ENCODE measurements around the gene CCDC15.
A peak's percentile ranks its signal among the peaks of the same experiment; 100 is the strongest.

CCDC15 gene

DNA sequence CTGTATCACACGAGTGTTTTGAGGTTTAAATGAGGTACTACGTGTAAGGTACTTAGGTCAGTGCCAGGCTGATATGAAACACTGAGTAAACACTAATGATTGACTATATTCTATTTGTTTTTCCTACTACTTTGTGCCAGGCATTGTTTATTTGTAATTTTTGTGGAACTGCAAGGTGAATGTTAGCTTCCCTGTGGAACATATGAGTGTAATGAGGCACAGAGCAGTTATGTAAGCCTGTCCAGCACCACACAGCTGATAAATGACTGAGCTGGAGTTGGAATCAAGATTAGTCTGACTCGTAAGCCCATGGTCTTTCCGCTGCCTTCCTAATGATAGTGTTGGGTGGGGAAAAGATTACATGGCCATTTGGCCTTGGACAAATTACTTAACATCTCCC lies 115.0 kb downstream of the CCDC15 start:
- no peak for DNase-seq (ENCODE audit: low spot score)

GRCh38 chr11:125069796-125070195 lies 115.8 kb downstream of the CCDC15 start:
- no peak for DNase-seq (ENCODE audit: low spot score)

- peak; percentile 22 for DNase-seq (ENCODE audit: low spot score)
Measured at GRCh38 chr11:125070699-125071254, 116.8 kb downstream of the CCDC15 start.

DNA sequence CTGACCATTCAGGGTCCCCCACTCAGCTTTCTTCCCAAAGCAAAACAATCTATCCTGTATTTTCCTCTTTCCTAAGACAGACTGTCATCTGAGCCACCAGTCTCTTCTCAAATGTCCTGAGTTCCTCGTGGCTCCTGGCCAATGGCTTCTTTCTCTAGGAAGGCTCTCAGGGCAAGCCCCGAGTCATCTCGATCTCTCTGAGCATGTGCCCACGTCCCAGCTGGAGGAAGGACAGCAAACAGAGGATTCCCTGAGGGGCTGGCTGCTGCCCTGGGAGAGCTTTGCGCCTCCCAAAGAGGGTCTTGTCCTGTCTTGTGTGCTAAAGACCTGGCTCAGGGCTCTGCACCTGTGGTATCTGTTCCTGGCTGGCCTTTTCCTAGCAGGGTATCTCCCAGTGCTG lies 117.4 kb downstream of the CCDC15 start:
- no peak for DNase-seq (ENCODE audit: low spot score)

- no peak for DNase-seq (ENCODE audit: low spot score)
Measured at GRCh38 chr11:125071846-125072217, 117.8 kb downstream of the CCDC15 start.

- DNase-seq (ENCODE audit: low spot score), result no peak
Measured at GRCh38 chr11:125072218-125072960, 118.4 kb downstream of the CCDC15 start.

DNA sequence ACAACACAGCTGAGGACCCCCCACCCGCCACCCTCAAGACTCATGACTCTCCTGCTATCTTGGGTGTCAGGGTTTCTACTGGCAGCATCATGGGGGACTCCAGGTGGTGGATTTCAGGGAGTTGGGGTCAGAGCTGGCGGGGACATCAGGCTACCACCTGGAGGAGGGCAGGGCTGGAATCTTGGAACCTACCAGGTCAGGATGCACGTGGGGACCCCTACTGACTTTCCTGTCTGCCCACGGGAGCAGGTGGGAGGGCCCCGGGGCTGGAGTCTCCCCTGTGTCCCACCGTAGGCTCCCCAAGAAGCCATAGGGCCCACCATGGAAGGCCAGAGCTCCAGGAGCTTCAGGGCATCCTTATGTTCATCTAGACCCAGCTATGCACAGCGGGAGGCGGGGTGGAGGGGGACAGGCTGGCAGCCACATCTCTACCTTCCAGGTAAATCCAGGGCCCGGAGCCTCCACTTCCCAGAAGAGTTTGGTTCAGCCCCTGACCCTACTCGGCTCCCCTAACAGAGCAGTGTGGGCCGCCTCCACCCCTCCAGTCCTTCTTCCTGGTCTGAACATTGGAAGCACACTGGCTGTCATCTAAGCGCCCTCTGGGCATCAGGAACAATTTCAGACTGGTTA lies 119.1 kb downstream of the CCDC15 start:
- DNase-seq (ENCODE audit: low spot score), result no peak

GRCh38 chr11:125073616-125074483 lies 119.8 kb downstream of the CCDC15 start:
- no peak for DNase-seq (ENCODE audit: low spot score)

DNA sequence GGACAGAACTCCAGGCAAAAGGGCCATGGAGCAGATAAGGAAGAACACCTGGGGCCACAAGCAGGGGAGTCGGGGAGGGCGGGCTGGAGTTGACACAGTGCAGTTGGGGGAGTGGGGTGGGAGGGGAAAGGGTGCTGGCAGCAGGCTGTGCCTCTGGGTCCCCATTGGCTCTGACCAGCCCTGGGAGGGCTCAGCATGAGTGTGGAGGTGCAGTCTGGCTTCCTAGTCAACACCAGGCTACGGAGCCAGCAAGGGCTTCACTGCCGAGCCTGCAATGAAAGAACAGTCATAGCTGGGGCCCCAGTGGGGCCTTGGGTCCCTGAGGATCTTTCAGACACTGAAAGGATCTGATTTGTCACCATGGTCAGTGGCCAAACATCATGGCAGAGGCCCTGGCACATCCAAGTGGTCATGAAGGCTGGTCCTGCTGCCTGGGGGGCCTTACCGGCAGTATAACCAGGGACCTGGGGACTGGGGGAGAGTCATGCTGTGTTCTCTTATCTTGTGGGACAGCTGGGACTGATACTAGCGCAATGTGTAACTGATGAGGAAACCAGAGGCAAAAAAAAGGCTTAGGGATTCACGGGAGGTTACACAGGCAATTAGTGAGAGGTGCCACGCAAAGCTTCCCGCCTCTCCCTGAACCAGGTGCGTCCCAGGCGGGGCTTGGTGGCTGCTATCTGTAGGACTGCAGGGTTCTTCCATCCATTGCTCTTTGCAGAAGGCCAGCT lies 120.7 kb downstream of the CCDC15 start:
- DNase-seq (ENCODE audit: low spot score), result no peak

DNA sequence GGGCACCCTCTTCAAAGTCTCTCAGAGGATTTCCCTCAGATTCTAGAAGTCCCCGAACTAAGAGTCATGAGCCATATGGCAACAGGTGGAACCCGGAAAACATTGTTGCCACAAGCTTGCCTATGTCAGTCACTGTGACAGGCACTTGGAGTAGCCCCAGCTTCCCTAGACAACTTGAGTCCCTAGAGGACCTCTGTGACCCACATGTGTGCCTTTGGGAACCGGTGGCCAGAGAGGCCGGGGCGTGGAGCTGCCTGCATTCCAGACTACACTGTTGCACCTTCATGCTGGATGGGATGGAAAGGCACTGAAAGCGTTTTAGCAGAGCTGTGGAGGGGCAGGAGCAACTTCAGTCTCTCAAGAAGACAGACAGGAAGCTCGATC lies 121.2 kb downstream of the CCDC15 start:
- no peak for DNase-seq (ENCODE audit: low spot score)

DNA sequence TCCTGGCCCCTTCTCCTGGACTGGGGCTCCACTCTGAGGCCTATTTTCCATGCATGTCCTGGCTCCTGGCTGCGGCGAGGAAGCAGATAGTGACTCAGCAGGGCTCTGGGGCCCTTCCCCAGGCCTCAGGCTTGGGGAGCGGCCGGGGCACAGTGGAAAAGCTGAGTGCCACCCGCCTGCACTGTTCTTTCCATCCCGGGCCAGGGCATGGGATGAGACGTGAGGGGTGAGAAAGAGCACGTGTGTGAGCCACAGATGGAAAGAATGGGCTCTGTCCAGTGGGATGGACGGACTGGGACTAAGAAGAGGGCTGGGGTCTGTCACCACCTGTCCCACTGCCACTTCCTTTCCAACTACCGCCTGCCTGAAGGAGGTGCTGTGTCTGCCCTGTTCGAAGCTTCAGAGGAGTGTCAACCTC lies 121.9 kb downstream of the CCDC15 start:
- DNase-seq (ENCODE audit: low spot score), result no peak

DNA sequence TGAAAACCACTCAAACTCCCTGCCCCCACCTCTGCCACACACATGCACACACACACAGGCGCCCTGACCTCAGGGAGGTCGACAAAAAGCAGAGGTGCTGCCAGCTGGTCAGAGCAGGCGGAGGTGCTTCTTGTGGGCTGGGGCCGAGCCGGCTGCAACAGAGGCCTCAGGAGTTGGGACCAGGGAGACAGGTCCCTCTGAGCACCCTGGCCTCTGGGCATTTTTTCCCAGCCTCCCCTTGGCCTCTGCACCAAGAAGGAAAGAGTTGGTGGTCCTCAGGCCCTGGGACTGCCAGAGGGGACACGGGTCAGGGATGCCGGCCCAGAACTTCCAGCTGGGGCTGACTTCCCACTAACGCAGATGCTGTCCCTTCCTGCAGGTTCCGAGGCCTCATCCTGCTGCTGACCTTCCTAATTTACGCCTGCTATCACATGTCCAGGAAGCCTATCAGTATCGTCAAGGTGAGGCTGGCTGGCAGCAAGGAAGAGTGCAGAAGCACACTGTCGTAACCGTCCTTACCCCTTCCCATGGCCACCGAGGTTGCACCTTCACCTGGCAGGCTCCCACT lies 122.5 kb downstream of the CCDC15 start:
- DNase-seq (ENCODE audit: low spot score), result no peak

- no peak for DNase-seq (ENCODE audit: low spot score)
Measured at GRCh38 chr11:125078016-125078415, 124.0 kb downstream of the CCDC15 start.

DNA sequence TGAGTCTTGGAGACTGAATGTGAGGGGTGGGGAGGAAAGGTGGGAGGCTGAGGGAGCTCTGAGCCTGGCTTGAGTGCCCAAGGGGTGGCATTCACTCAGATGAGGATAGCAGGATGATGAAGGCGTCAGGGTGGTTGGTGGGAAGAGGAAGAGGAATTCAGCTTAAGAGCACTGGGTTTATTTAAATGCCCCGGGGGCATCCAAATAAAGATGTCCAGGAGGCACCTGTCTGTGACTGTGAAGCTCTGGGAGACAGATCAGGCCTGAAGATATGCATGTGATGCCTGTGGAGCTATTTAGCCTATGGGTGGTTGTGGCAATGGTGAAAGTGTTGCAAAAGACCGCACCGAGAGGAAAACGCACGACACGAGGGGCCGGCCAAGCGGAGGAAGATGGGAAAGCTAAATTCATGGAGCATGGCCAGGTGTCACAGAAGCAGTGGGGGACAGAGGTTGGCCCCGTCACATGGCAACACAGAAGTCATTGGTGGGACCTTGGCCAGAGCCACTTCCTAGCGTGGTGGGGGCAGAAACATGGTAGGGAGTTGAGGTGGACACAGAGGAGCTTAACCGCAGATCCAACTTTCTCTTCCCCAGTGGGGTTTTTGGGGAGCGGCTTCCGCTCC lies 124.6 kb downstream of the CCDC15 start:
- DNase-seq (ENCODE audit: low spot score), result no peak

- no peak for DNase-seq (ENCODE audit: low spot score)
Measured at GRCh38 chr11:125079151-125079877, 125.3 kb downstream of the CCDC15 start.

- DNase-seq (ENCODE audit: low spot score), result no peak
Measured at GRCh38 chr11:125079878-125080530, 126.0 kb downstream of the CCDC15 start.

DNA sequence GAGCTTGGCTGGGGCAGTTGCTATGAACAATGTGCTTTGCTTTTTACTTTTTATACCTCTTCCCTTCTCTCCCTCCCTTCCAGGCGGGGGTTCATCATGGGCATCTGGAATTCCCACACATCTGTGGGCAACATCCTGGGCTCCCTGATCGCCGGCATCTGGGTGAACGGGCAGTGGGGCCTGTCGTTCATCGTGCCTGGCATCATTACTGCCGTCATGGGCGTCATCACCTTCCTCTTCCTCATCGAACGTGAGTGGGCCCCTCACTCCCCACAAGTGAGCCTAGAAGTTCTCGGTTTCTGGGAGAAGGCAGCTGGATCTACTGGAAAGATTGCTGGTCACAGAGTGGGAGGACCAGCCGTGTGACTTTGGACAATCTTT lies 126.5 kb downstream of the CCDC15 start:
- no peak for DNase-seq (ENCODE audit: low spot score)

- no peak for DNase-seq (ENCODE audit: low spot score)
Measured at GRCh38 chr11:125081098-125081798, 127.2 kb downstream of the CCDC15 start.

GRCh38 chr11:125082040-125082439 lies 128.0 kb downstream of the CCDC15 start:
- DNase-seq (ENCODE audit: low spot score), result no peak
